NT2/D1 (cell line): ENCODE measurements around the gene PTPRT.

Source experiments
- DNase-seq: peaks from one replicate; pipeline ENCODE4 v3.0.0-alpha.2; 2011; ENCODE audit warnings: low read depth, low spot score
- H3K27me3 ChIP-seq: 2 replicates; pipeline ENCODE4 v1.6.0; 2011; ENCODE audit warnings: mild to moderate bottlenecking; ENCODE audit not compliant: insufficient read length, insufficient read depth
- H3K36me3 ChIP-seq: 2 replicates; pipeline ENCODE4 v1.6.1; 2011; ENCODE audit warnings: mild to moderate bottlenecking, low read length, mixed read lengths; ENCODE audit not compliant: insufficient read depth, insufficient read length
- H3K4me1 ChIP-seq: 2 replicates; pipeline ENCODE4 v1.5.1; 2011; ENCODE audit not compliant: insufficient read depth, insufficient read length
- H3K4me3 ChIP-seq: 2 replicates; pipeline ENCODE4 v1.5.1; 2011; ENCODE audit warnings: low read depth; ENCODE audit not compliant: insufficient read length
- H3K9ac ChIP-seq: 2 replicates; pipeline ENCODE4 v1.6.0; 2011; ENCODE audit warnings: low read depth; ENCODE audit not compliant: insufficient read length
- H3K9me3 ChIP-seq: 2 replicates; pipeline ENCODE4 v1.5.1; 2011; ENCODE audit warnings: mild to moderate bottlenecking, low read length; ENCODE audit not compliant: insufficient read depth
- SUZ12 ChIP-seq: IDR thresholded peaks from 2 replicates; pipeline ENCODE4 v1.6.1; 2011; ENCODE audit not compliant: insufficient read length, insufficient read depth; ENCODE audit errors: extremely low read depth
- YY1 ChIP-seq: IDR thresholded peaks from 2 replicates; pipeline ENCODE4 v1.6.1; 2011; ENCODE audit not compliant: insufficient read length, insufficient read depth
- ZNF274 ChIP-seq: IDR thresholded peaks from 2 replicates; pipeline ENCODE4 v1.6.1; 2011; ENCODE audit warnings: mild to moderate bottlenecking, low read depth, low read length

The PTPRT gene

DNA sequence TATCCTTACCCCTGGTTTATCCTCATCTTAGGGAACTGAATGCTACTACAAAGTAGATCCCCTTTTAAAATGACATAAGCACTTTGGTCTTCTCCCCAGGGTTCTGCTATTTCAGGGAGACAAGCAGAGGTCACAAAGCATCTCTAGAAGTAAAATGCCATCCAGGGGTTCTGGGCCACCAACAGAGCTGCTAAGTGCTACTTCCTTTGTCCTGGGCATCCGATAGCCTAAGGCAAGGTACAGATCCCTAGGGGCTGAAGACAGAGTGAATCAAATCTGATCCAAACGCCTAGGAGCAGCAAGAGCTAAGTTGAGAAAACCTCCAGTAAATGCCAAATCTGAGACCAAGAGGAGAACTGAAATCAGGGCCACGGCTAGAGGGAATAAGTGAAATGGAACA lies 161.2 kb downstream of the PTPRT start:
- DNase-seq, result no peak
- Histone ChIP-seq H3K36me3 (no peaks in the 10 kb centered on the region), H3K9ac (no peak overlapping the region), H3K4me1 (no peaks in the 10 kb centered on the region), H3K9me3 (no peaks in the 10 kb centered on the region), H3K4me3 (no peak overlapping the region), H3K27me3 (peaks cover 70% of the 10 kb centered on the region)
- no peak for TF ChIP-seq YY1
- no peak for TF ChIP-seq SUZ12
- no peak for TF ChIP-seq ZNF274

DNA sequence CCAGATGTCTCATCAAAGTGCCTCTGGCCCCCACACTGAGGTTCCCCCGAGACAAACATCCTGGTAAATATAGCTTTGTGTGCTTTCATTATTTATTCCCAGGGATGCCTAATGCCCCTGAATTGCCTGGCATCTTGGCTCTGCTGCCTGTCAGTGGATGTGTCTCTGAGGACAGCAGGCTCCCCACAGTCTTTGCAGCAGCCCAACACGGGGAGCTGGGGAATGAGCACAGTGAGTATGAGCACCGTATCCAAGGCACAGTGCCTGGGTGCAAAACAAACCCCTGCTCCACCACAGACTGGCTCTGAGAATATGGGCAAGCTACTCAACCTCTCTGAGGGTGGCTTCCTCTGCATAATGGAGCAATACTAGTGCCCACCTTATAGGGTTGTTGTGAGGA lies 165.9 kb downstream of the PTPRT start:
- TF ChIP-seq SUZ12 (no peak), YY1 (no peak), ZNF274 (no peak)
- DNase-seq, result no peak
- Histone ChIP-seq H3K4me3 (no peak overlapping the region), H3K36me3 (no peaks in the 10 kb centered on the region), H3K9me3 (no peaks in the 10 kb centered on the region), H3K27me3 (peaks cover 36% of the 10 kb centered on the region), H3K4me1 (no peaks in the 10 kb centered on the region), H3K9ac (no peak overlapping the region)

DNA sequence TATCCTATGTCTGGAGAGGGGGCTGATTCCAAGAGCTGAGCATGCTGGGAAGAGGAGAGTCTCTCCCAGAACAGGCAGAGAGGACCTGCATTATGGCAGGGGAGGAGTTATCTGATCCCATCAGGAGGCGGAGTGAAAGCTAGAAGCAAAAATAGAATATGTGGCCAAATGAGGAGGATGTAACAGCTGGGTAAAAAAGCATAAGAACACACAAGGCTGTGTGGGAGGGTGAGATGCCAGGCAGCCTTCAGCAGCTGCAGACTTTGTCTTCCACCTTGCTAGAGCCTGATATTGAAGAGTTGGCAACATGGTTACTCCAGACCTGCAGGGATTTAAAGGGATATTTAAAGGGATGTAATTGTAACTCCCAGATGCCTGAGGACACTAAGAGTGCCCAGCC lies 167.1 kb downstream of the PTPRT start:
- H3K27me3 ChIP-seq, result peaks cover 32% of the 10 kb centered on the region
- H3K4me3 ChIP-seq, result no peak overlapping the region
- H3K9ac ChIP-seq, result no peak overlapping the region
- TF ChIP-seq YY1 (no peak), SUZ12 (no peak), ZNF274 (no peak)
- no peaks in the 10 kb centered on the region for H3K9me3 ChIP-seq
- H3K4me1 ChIP-seq, result no peaks in the 10 kb centered on the region
- DNase-seq, result no peak
- H3K36me3 ChIP-seq, result no peaks in the 10 kb centered on the region

- no peak for TF ChIP-seq SUZ12
- TF ChIP-seq YY1, result no peak
- no peak for TF ChIP-seq ZNF274
- DNase-seq, result no peak
- H3K27me3 ChIP-seq, result peaks cover 29% of the 10 kb centered on the region
- no peaks in the 10 kb centered on the region for H3K4me1 ChIP-seq
- H3K9ac ChIP-seq, result no peak overlapping the region
- no peak overlapping the region for H3K4me3 ChIP-seq
- H3K36me3 ChIP-seq, result no peaks in the 10 kb centered on the region
- H3K9me3 ChIP-seq, result no peaks in the 10 kb centered on the region
These were observed 167.6 kb downstream of the PTPRT start for GRCh38 chr20:43022081-43022480.

- Histone ChIP-seq H3K9ac (no peak overlapping the region), H3K4me3 (no peak overlapping the region), H3K27me3 (no peaks in the 10 kb centered on the region), H3K9me3 (no peaks in the 10 kb centered on the region), H3K4me1 (peaks cover 3% of the 10 kb centered on the region), H3K36me3 (no peaks in the 10 kb centered on the region)
- TF ChIP-seq SUZ12 (no peak), ZNF274 (no peak), YY1 (no peak)
- DNase-seq, result no peak
These were observed 172.3 kb downstream of the PTPRT start for GRCh38 chr20:43017241-43018030.

DNA sequence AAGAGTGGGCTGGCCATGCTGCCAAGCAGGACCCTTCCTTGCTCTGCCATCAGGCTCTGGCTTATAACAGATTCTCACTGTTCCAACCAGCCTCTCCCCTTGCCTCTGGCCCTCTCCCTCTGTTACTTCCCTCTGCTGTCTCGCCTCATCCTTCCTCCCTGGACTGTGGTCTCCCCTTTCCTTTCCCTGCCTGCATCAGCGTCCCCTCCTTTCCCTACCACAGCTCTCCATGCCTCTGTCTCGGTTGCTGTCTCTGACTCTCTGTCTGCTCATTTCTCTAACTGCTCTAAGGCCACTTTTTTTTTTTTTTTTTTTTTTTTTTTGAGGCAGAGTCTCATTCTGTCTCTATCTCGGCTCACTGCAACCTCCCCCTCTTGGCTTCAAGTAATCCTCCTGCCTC lies 173.4 kb downstream of the PTPRT start:
- Histone ChIP-seq H3K4me1 (peaks cover 3% of the 10 kb centered on the region), H3K9ac (no peak overlapping the region)
- TF ChIP-seq YY1, result no peak
- no peak for TF ChIP-seq ZNF274
- TF ChIP-seq SUZ12, result no peak

DNA sequence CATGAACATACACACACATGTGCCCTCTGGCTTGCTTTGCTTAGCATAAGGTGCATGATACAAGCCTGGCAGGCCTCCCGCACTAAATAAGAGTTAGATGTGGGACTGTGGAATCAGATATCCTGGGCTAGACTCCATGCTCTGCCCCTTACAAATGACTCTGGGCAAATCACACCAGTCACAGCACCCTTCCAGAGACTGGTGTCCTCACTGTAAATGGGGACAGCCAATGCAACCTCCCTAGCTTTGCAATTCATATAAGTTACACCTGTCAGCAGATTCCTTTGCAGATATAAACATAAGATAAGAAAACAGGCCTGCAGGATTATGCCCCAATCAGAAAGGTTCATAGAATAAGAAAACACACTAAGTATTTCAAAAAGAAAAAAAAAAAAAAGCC lies 174.1 kb downstream of the PTPRT start:
- Histone ChIP-seq H3K4me1 (peaks cover 3% of the 10 kb centered on the region), H3K4me3 (no peak overlapping the region), H3K36me3 (no peaks in the 10 kb centered on the region), H3K9ac (no peak overlapping the region), H3K27me3 (no peaks in the 10 kb centered on the region), H3K9me3 (no peaks in the 10 kb centered on the region)
- no peak for DNase-seq
- TF ChIP-seq YY1, result no peak
- no peak for TF ChIP-seq ZNF274
- TF ChIP-seq SUZ12, result no peak

More for the DNA sequence above, 173.4 kb downstream of the PTPRT start:
- H3K36me3 ChIP-seq, result no peaks in the 10 kb centered on the region
- no peaks in the 10 kb centered on the region for H3K27me3 ChIP-seq
- no peak for DNase-seq
- H3K4me3 ChIP-seq, result no peak overlapping the region
- H3K9me3 ChIP-seq, result no peaks in the 10 kb centered on the region

GRCh38 chr20:43014206-43014605 lies 175.5 kb downstream of the PTPRT start:
- no peaks in the 10 kb centered on the region for H3K27me3 ChIP-seq
- TF ChIP-seq ZNF274 (no peak), SUZ12 (no peak), YY1 (no peak)

More at GRCh38 chr20:43014206-43014605, 175.5 kb downstream of the PTPRT start:
- no peaks in the 10 kb centered on the region for H3K36me3 ChIP-seq
- no peak overlapping the region for H3K9ac ChIP-seq
- DNase-seq, result no peak
- H3K9me3 ChIP-seq, result no peaks in the 10 kb centered on the region; the same call in 1 of the 2 replicates
- no peak overlapping the region for H3K4me3 ChIP-seq
- H3K4me1 ChIP-seq, result peaks cover 3% of the 10 kb centered on the region
